Activated CD8-positive, alpha-beta memory T cell treated with anti-CD3 and anti-CD28 coated beads, Interleukin-2, amount 50 U/mL, for 1 hour (primary cell): Measurements from ENCODE around the gene OR2T29.
"Not testable (repeated sequence)": the region's sequence is repeated elsewhere in the genome, so short reads cannot be mapped to it uniquely, and the experiment has no call there.

Experiments used
- DNase-seq: peaks from one replicate; pipeline ENCODE4 v3.0.0-alpha.2; 2020; ENCODE audit errors: extremely low read depth

OR2T29 gene

DNA sequence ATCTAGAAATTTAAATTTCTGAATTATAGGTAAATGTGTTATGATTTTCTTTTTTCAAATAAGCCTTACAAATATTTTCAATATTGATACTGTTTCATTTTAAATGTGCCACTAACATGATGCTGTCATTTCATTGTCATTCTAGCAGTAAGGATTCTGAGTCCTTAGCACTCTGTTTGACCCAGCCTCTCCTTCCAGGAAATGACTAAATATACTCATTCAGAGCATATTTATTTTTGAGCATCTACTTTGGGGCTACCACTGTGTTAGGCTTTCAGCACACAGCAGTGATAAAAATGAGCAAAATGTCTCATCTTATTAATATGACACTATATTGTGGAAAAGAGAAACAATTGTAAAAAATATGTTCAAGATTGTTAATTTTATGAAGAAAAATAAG lies 52.4 kb downstream of the OR2T29 start:
- DNase-seq: not testable (repeated sequence)

DNA sequence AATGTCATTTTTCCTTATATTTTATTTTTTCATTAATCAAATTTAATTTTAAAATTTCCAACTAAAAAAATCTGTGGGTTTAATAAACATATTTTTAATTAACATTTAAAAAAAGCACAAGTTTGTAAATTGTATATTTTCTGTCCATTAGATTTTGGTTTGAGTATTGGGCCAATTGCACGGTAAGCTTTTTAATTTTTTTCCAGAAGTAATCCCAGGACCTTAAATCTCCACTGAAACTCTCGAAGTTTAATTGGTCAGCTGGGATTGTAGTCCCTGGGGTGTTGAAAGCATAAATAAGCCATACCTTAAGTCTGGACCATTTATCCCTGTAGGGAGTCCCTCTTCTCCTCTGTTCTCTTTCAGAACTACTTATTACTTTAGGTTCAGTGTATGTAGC lies 54.8 kb downstream of the OR2T29 start, which contains the start of gene OR2G6:
Gene OR2G6 (plus strand): TSS at position 301 of the 400 bp plus-strand sequence. CDS start 13,574 bp downstream, outside the sequence.
- DNase-seq: not testable (repeated sequence)
